HT1080 (cell line): ENCODE measurements around the gene GDPGP1. TPM values are rescaled to one million over a fixed set of nuclear protein-coding genes. Genes with fewer than 3 reads are reported as not detected.

Source experiments
- DNase-seq: peaks from one replicate; pipeline ENCODE4 v3.0.0-alpha.2; 2015; ENCODE audit warnings: low read depth
- total RNA-seq: library from RNA; depleted of rRNA; stranded (reverse); fragments of >200 nt; shearing (Covaris generic); gene quantifications from 2 replicates; pipeline ENCODE4 v1.2.3, GENCODE V29; 2014

The GDPGP1 gene
- total RNA-seq, 1 experiment from 2014 or later: 6.3 TPM

DNA sequence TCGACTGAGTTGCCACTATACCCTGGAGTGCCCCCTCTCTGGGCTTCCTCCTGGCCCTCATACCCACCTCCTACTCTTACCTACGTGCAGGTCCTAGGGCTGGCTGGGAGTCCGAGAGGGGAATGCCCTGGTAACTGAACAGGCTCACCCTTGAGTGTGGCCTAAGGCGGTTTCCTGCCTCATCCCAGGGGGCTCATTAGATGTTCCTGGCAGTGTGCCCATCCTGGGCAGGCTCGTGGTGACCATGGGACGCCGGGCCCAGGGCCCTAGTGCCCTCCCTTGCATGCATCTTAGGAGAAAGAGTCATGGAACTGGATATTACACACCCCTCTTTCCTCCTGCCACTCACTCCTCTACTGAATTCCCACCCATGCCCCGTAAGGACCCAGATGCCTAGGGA lies 30.1 kb upstream of the GDPGP1 start:
- no peak for DNase-seq

DNA sequence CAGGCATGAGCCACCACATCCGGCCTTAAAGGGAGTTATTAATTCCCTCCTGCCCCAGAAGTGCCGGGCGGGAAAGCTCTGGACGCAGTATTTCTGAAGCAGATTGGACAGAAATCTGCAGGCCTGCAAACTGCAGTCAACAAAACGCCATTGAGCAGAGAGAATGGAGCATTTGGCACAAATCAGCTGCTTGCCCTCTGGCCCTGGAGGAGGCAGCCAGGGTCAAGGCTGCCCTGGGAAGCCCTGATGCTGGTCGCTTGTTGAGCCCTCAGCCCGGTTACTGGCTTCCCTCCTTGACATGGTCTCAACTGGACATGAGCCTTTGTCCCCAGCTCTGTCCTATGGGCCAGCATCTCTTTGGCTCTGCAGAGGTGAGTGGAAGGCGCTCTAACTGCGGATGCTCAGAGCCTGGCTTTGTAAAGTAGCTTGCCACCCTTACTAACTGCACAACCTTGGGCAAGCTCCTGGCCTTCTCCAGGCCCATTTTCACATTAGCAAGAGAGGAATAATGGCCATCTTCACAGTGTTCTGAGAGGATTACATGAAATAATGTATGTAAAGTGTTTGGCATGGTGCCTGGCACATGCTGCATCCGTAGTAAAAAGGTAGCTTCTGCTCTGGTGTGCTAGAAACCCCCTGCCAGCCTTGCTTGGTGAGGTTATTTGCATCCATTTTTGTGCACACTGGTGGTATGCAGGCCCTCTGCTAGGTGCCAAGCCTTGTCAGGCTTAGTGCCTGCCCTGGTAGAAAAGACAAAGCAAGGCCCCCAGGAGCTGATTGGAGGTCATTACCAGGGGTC lies 28.8 kb upstream of the GDPGP1 start:
- DNase-seq: no peak

DNA sequence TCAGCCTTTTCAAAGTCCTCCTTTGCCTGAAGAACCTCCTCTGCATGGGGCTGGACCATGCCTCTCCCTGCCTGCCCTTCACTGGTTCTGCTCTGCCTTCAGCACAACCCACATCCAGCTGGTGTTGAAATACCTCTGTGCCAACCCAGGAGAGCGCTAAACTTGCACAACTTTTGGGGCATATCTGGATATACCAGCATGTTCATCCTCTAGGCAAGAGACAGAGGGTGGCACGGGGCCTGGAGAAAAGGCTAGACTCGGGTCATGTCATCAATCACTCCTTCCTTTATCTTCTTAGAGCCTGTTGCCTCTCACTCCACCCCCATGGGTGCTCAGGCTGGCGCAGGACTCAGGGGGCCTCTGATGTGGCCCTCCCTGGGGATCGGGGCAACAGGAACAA lies 28.1 kb upstream of the GDPGP1 start:
- no peak for DNase-seq

DNA sequence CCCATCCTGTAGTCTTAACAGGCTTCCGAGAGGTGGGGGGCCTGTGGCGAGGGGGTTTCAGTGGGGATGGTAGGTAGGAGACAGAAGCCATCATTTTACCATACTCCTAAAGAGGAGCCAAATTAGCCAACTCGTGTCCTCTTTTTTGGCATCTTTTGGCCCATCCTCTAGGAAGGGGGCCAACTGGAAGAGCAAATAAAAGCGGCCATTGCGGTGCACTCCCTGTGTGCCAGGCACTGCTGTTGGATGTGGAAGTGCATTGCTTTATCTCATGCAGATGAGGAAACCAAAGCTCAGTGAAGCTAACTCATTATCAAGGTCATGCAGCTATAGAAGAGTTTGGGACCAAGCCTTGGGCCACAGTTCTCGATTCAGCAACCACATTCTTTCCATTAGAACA lies 26.8 kb upstream of the GDPGP1 start:
- DNase-seq: no peak

DNA sequence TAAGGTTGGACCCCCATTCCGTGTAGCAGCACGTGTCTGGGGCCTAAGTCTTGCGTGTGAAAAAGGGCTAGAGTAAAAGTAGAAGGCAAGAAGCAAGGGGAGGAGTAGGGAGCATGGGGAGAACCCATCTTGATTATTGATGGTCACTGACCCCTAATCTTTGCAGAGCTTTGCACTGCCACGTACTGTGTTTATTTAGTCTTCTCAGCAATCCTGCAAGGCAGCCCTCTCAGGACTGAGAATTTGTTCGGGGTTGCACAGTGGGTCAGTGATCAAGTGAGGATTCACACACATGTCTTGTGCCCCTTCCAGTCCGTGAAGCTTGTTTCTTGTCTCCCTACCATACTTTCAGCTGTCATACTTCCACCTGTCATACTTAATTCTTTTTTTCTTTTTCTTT lies 25.7 kb upstream of the GDPGP1 start:
- no peak for DNase-seq

DNA sequence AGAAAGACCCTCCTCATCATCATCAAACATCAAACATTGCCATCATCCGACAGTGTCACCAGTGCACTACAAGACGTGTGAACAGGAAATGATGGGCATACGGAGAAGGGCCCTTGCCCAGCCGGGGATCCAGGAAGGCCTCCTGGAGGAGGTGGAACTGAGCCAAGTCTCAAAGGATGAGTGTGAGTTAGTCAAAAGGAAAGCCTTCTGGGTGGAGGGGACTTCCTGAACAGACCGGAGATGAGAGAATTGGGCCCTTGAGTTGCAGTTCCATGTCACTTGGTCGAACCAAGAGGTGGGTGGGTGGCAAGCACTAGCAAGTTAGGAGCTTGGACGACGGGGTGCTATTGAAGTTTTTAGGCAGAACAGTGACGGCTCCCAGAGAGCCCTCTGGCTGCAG lies 24.4 kb upstream of the GDPGP1 start:
- peak; percentile 67 for DNase-seq

DNA sequence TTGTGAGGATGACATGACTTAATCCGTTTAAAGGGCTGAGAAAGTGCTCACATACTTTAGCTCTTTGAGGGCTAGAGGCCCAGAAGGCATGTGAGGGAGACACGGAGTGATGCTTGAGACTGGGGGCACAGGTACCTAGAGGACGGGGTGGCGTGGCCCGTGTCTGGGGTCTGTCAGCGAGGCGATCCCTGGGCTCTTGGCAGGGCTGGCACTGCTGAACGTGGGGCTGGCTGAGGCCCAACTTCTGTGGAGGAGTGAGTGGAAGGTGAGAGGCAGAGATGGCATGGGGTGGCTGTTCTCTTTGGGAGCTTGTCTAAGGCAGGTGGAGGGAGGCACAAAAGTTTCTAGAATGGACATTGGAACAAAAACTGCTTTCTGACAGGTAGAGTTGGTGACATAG lies 23.4 kb upstream of the GDPGP1 start:
- DNase-seq: no peak

DNA sequence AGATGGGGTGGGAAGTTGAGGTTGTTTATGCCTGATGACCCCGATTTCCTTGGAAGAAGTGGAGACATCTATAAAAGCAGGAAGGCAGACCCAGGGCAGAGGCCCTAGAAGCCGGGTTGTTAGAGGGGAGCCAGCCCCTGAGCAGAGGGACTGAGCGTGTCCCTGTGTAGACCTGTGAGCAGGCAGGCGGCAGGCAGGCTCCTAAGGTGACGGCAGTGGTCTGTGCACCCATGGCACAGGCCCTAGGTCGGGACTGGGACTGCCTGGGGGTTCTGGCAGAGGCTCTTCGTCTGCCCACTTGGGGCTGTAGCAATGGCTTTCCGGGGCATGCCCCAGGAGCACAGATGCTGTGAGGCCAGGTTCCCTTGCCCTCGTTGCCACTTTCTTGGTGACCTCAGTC lies 23.0 kb upstream of the GDPGP1 start:
- DNase-seq: no peak

DNA sequence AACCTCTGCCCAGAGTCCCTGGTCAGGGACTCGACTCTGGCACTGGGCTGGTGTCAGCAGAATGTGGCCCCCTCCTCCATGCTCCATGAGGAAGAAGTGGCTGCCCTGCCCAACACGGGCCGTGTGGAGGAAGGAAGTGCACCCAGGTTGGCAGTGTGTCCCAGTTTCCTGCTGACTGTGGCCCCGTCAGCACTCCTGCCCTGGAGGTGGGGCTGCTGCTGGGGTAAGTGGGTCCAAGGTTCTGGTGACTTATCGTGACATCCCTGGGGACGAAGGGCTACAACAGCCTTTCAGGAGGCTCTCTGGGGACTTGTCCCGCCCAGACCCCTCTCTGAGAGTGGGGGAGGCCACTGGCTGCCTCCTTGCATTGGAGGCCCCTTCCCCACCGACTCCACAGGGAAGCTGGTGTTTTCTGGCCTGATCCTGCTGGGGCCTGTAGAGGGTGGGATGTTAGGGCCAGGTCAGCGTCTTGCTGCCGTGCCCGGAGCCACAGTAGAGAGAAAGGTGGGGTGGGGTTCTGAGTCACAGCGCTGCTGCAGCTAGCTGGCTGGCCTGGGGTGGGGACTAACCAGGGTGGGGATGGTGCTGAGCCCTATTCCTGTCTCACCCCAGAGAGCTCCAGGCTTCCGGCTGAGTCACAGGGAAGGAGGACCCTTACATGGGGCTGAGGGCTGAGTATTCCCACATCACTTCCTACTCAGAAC lies 22.4 kb upstream of the GDPGP1 start:
- peak; percentile 95 for DNase-seq

DNA sequence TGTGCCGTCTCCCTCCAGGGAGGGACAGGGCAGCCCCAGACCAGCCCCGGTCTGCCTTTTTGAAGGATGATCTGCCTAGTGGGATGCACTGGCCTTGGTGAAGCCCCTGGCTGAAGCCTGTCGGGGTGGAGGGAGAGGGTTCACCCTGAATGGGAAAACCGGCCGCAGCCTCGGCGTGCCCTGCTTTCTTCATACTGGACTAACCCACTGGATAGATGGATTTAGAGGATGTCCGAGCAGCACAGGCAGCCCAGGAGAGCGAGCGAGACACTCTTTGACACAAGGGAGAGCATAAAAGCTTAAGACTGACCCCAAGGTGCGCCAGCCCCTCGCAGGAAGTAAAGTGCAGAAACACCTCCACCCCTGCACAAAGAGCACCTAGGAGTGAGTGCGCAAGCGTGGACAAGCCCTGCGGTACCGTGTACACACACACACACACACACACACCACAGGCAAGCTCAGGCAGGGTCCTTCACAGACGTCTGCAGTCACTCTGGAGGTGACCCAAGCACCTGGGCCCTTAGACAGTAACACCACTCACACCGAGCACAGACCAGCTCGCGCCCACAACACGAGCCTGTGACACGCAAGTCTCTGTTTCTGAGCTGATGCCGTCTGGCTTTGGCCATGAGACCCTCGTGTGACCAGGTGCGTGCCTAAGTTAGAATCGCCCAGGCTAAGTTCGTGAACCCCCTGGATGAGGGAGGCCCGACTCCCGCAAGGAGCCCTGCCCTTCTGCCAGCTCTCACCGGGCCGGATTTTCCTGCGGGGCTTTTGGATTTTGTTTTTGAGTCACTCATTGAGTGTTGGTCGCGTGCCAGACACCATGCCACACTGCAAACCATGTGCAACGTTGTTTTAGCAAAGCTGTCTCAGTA lies 21.5 kb upstream of the GDPGP1 start:
- no peak for DNase-seq

DNA sequence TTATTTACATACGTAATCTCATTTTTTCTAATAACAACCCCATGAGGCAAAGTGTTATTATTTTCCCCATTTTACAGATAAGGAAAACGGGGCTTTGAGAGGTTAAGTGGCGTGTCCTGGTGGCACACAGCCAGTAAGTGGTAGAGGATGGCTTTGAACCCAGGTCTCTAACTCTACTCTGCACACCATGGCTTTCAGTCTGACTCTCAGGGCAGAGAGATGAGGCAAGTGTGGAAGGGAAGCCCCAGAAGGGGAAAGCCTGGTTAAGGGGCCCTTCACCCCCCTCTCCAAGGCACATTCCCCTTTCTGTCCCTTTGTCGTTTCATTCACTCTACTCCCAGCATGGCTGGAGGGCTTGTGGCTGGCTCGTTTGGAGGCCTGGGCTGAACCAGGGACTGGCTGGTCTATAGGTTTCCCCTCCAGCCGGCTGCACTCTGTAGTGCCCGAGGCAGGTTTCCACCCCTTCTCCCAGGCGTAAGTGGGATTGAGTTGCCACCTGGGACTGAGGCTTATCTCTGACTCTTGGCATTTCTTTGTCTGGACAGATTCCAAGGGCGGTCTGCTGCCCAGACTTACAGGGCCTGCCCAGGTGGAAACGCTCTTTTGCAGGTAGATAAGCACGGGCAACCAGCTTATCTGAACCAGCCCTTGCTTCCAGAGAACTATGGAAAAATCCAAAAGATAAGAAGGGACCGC lies 20.7 kb upstream of the GDPGP1 start:
- no peak for DNase-seq

DNA sequence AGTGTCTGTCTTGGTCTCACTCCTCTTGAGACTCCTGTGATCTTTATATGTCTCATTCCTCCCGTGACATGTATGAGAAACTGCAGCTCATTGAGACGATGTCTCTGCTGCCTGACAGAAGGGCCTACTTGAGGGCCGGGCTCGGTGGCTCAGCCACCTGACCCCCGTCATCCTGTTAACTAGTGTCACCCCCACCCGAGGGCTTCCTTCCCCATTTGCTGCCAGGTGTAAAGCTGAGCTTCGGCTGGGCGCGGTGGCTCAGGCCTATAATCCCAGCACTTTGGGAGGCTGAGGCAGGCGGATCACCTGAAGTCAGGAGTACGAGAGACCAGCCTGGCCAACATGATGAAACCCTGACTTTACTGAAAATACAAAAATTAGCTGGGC lies 20.2 kb upstream of the GDPGP1 start:
- DNase-seq: no peak

DNA sequence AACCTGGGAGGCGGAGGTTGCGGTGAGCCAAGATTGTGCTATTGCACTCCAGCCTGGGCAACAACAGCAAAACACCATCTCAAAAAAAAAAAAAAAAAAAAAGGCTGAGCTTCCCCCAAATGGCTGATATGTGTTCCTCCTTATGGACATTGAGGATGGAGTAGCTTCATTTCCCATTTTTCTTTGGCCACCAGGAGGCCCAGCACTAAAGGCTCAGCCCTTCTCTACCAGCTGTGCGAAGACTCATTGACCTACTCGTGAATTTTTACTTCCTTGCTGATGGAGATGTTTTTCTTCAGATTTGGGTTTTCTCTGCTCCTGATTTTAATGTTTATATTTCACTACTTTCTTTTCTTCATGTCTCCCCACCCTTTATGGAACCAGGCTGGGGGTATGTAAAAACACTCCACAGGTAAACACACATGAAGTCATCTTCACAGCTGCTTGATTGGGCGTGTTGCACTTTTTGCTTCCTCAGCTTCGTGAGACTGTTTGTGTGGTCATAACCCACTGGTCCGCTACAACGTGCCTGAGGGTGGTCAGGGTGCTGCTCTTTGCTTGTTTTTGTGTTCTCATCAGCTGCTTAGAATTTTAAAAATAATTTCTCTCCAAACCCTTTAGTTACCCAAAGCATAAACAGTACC lies 19.3 kb upstream of the GDPGP1 start:
- DNase-seq: peak; percentile 46

DNA sequence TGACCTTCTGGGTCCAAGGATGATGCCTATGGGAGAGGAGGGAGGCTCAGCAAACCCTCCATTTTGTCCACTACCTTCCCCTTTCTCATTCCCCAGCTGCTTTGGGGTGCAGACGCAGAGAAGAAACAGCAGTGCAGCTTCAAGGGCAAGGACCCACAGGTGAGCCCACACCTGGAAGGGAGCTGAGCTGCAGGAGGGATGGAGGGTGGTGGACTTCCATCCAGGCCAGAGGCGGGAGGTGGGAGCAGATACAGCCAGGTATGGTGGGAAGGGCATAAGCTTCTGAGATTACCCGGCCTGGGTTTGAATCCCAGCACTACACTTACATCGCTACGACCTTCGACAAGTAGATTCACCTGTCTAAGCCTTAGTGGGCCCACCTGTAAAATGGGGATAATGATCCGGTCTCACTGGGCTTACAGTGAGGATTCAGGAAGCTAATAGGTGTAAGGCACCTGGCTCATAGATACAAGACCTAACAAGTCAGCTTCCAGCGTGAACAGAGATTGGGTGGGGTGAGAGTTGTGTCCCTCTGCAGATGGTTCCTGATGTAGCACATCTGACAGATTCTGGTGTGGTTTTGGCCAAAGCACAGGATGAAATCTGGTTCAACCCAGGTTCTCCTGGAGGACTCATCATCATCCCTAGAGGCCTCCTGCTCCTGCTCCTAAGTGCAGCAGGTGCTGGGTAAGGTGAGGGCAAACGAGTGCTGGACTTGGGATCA lies 16.2 kb upstream of the GDPGP1 start:
- DNase-seq: no peak

DNA sequence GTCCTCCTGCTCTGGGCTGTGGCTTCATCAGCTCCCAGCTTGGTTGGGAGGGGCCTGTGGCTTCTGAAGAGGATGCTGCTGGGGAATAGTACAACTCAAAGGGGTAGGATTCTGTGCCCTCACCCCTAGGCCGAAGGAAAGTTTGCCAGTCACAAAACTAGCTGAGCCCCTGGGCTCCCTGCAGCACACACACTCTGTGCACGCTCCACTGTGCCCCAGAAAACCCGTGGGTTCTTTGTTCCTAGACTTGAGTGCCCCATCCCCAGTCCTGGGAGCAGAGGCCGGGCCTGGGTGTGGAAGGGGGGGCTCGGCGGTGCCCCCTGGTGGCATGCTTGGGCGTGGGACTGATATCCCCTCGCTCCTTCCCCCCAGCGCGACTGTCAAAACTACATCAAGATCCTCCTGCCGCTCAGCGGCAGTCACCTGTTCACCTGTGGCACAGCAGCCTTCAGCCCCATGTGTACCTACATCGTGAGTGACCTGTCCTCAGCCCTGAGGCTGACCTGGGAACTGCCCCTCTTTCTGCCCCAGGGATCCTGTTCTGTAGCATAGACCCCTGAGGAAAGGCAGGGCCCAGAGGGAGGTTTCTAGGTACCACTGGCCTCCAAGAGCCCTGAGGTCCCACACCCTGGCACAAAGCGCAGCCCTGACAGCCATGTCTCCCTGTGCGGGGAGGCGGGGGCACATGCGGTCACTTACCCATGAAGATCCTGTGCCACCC lies 14.4 kb upstream of the GDPGP1 start:
- no peak for DNase-seq

DNA sequence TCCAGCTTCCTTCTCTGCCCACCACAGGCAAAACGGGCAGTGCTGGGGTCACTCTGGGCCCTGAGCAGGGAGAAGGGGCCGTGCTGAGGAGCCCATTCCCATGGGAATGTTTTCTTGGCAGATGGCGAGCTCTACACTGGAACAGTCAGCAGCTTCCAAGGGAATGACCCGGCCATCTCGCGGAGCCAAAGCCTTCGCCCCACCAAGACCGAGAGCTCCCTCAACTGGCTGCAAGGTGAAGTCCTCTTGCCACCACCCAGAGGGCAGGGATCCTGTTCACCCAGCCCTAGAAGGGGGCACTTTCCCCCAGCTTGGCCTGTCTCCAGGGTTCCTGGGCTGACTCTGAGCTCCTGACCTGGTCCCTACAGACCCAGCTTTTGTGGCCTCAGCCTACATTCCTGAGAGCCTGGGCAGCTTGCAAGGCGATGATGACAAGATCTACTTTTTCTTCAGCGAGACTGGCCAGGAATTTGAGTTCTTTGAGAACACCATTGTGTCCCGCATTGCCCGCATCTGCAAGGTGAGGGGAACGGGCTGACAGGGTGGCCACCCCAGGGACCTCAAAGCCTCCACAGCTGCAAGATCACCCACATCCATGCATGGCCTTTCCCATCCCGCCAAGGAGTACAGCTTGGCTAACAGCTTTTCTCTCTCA lies 12.6 kb upstream of the GDPGP1 start:
- DNase-seq: peak; percentile 68

DNA sequence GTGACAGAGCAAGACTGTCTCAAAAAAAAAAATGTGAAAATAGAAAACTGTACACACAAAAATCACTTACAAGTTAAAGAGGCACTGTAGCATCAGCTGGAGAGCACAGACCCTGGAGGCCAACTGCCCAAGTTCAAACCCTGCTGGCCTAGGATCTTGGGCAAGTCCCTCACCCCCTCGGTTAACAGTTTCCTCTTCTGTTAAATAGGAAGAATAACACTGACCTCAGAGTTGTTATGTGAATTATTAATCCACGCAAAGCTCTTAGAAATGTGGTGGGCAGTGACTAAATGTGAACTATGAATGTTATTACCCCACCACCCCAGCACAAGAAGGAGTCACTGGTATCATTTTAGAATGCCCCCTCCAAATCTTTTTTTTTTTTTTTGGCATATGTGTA lies 11.5 kb upstream of the GDPGP1 start:
- no peak for DNase-seq

DNA sequence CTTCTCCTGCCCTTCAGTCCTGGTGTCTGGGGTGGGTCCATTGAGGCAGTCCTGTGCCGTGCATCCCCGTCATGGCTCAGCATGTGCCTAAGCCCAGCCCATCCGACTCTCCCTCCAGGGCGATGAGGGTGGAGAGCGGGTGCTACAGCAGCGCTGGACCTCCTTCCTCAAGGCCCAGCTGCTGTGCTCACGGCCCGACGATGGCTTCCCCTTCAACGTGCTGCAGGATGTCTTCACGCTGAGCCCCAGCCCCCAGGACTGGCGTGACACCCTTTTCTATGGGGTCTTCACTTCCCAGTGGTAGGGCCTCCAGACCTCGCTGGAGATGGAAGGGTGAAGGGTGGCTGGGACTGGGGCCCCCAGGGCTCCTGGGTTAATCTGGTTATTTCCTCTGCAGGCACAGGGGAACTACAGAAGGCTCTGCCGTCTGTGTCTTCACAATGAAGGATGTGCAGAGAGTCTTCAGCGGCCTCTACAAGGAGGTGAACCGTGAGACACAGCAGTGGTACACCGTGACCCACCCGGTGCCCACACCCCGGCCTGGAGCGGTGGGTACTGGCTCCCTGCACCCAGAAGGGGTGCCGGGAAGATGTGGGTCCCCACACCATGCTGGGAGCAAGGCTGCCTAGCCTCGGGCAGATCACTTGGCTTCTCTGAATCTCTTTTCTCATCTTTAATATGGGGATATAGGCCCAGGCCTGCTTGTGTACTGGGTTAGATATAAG lies 10.4 kb upstream of the GDPGP1 start:
- DNase-seq: no peak
